PC-9 (cell line): ENCODE results near the gene ACOT6.

Experiments used
- CTCF ChIP-seq: fragments of 200-600 bp; sonication (generic); conservative IDR thresholded peaks from 2 replicates; pipeline ENCODE4 v1.6.1; 2017; ENCODE audit warnings: mixed run types, antibody characterized with exemption, mild to moderate bottlenecking, moderate library complexity
- EZH2 ChIP-seq: fragments of 200-600 bp; sonication (generic); IDR thresholded peaks from 2 replicates; pipeline ENCODE4 v1.8.0; 2017; ENCODE audit warnings: antibody characterized with exemption, low read depth

GRCh38 chr14:73660511-73660910 lies 48.2 kb downstream of the ACOT6 start:
- TF ChIP-seq EZH2 (no peak), CTCF (no peak)
